ENCODE data around the gene AFF4. TPM values are rescaled to one million over a fixed set of nuclear protein-coding genes. Genes with fewer than 3 reads are reported as not detected.

AFF4 gene
- total and polyA plus RNA-seq, 2 of the 4 experiments (the other 2 are of a cell fraction): 27.3 to 57.2 TPM

DNA sequence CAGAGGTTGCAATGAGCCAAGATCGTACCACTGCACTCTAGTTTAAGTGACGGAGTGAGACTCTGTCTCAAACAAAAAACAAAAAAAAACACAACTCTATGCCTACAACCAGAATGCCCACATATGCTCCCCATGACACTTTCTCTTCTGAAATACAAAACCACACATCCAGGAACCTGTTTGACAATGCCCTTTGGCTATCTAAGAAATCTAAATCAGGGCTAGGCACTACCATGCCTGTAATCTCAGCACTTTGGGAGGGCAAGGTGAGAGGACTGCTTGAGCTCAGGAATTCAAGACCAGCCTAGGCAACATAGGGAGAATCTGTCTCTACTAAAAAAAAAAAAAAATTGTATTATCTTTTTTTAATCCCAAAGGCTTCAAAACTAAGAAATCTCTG, 10.6 kb downstream of the AFF4 start:
- Histone ChIP-seq H4K8ac (ENCODE audit: low read depth in 2 of 2, low read length in 2 of 2) (no peak overlapping the region), H2BK120ac (ENCODE audit: low read depth, low read length) (no peak overlapping the region), H3K9me1 (ENCODE audit: insufficient read depth, low read length) (peaks cover 26% of the 10 kb centered on the region), H3K27me3 (ENCODE audit: control insufficient read depth, insufficient read depth, low read length) (no peaks in the 10 kb centered on the region), H3K18ac (ENCODE audit: low read depth, low read length) (no peak overlapping the region), H3K23ac (ENCODE audit: low read depth, low read length) (no peak overlapping the region), H3K36me3 (ENCODE audit: control insufficient read depth, insufficient read depth, low read length) (peaks cover 16% of the 10 kb centered on the region), H3K14ac (replicated peaks; ENCODE audit: low read depth, low read length) (no peak overlapping the region), H3K79me1 (ENCODE audit: low read depth in 1 of 2, low read length in 2 of 2) (peaks cover 8 to 46% of the 10 kb centered on the region in 2 experiments; a peak in 3 of 4 replicates), H2BK15ac (ENCODE audit: low read depth, low read length) (no peak overlapping the region), H2AK5ac (ENCODE audit: low read depth, low read length) (no peak overlapping the region), H3K4me3 (ENCODE audit: insufficient read depth, low read depth, low read length) (no peak overlapping the region), H4K20me1 (ENCODE audit: insufficient read depth, low read length) (peaks cover 93% of the 10 kb centered on the region), H2BK5ac (ENCODE audit: low read depth, low read length, poor library complexity, severe bottlenecking) (no peak overlapping the region), H3K56ac (ENCODE audit: extremely low read depth, insufficient read depth, low read length) (no peak overlapping the region), H3K9ac (ENCODE audit: low read depth, low read length) (no peak overlapping the region), H3K4me1 (ENCODE audit: control insufficient read depth, insufficient read depth, low read length) (peaks cover 15% of the 10 kb centered on the region), H2BK20ac (ENCODE audit: low read depth, low read length) (no peak overlapping the region), H4K5ac (ENCODE audit: low read depth, low read length) (no peak overlapping the region), H3K4ac (ENCODE audit: low read depth, low read length) (no peak overlapping the region), H3K4me2 (ENCODE audit: low read depth, low read length) (no peak overlapping the region), H3K9me3 (ENCODE audit: control insufficient read depth, insufficient read depth, low read length) (no peaks in the 10 kb centered on the region), H3K27ac (ENCODE audit: insufficient read depth, low read length) (no peak overlapping the region), H2AK9ac (replicated peaks; ENCODE audit: low read depth, low read length, poor library complexity) (no peak overlapping the region), H4K91ac (ENCODE audit: insufficient read depth, low read depth, low read length) (no peak overlapping the region), H2AFZ (replicated peaks; ENCODE audit: low read length, poor library complexity) (no peak overlapping the region)
- no TSS peak for BruUV-seq (replicated peaks)
- 100% methylated on average over 2 of the region's 2 CpGs; no CpG with 5 or more reads in 1 of the 2 experiments for WGBS, 2 experiments (ENCODE audit: extremely low coverage in 2 of 2, insufficient read length in 1 of 2)
- POLR2A ChIA-PET (ENCODE audit: unreplicated experiment): no interaction called here
- intact Hi-C loops (cut with micrococcal nuclease) (no loop called here), in situ Hi-C loops (cut with MboI; ENCODE audit: low sequenced_read_pairs) (no loop called here), dilution Hi-C loops (cut with HindIII; ENCODE audit: low sequenced_read_pairs, unreplicated experiment) (no loop called here)
- CTCF ChIA-PET: interaction anchor here (0.7 kb wide), 1 partner anchor 110 kb away, joined by 3 read pairs; no protein-coding TSS in a partner anchor
- no peak for ATAC-seq (ENCODE audit: low read depth)
- TF ChIP-seq MXI1 (IDR thresholded peaks at IDR 0.05; ENCODE audit: borderline replicate concordance, low read depth, low read length) (no peak), RCOR1 (IDR thresholded peaks at IDR 0.05; ENCODE audit: insufficient replicate concordance, low read length) (no peak), FOS (IDR thresholded peaks at IDR 0.05; ENCODE audit: low read depth, low read length) (no peak), NFE2L2 (IDR thresholded peaks at IDR 0.05; ENCODE audit: low read depth, low read length) (no peak), POLR2A (IDR thresholded peaks at IDR 0.05; ENCODE audit: low read depth, low read length) (no peak), RFX5 (IDR thresholded peaks at IDR 0.05; ENCODE audit: low read depth, low read length) (no peak)
- no peak for DNase-seq
